LNCaP clone FGC (cell line): ENCODE data around the gene PIP4K2A.
"Not testable (repeated sequence)": the region's sequence is repeated elsewhere in the genome, so short reads cannot be mapped to it uniquely, and the experiment has no call there.

Experiments
- DNase-seq: peaks from one replicate; pipeline ENCODE4 v3.0.0-alpha.2; 2011; ENCODE audit warnings: low read depth
- H3K4me3 ChIP-seq: 2 replicates; pipeline ENCODE4 v1.5.1; 2011; ENCODE audit warnings: mild to moderate bottlenecking, low read depth, low read length, control low read depth
- TF ChIP-seq, protein P1 (sequence below): IDR thresholded peaks from 2 replicates; pipeline ENCODE4 v1.5.1; 2012; ENCODE audit warnings: mild to moderate bottlenecking; ENCODE audit not compliant: control insufficient read depth, insufficient read depth; ENCODE audit errors: extremely low read depth

PIP4K2A gene

DNA sequence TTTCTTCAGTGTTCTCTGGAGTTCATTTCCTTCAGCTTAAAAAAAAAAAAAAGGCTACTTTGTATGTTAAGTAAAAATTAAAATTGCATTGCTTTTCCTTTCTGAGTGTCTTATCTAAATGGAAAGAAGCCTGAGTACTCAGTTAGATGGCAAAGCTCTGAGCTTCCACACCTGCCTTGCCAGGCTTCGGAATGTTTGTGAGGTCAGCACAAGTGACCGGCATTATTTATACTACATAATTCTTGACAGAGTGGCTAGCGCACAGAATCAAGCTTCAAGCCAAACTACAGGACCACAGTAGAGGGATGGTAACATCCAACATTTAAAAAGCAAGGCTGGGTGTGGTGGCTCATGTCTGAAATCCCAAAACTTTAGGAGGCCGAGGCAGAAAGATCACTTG is 17.3 kb downstream of the PIP4K2A start:
- TF ChIP-seq, protein P1, sequence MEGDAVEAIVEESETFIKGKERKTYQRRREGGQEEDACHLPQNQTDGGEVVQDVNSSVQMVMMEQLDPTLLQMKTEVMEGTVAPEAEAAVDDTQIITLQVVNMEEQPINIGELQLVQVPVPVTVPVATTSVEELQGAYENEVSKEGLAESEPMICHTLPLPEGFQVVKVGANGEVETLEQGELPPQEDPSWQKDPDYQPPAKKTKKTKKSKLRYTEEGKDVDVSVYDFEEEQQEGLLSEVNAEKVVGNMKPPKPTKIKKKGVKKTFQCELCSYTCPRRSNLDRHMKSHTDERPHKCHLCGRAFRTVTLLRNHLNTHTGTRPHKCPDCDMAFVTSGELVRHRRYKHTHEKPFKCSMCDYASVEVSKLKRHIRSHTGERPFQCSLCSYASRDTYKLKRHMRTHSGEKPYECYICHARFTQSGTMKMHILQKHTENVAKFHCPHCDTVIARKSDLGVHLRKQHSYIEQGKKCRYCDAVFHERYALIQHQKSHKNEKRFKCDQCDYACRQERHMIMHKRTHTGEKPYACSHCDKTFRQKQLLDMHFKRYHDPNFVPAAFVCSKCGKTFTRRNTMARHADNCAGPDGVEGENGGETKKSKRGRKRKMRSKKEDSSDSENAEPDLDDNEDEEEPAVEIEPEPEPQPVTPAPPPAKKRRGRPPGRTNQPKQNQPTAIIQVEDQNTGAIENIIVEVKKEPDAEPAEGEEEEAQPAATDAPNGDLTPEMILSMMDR, result no peak
- DNase-seq, result no peak
- no peak overlapping the region for H3K4me3 ChIP-seq

DNA sequence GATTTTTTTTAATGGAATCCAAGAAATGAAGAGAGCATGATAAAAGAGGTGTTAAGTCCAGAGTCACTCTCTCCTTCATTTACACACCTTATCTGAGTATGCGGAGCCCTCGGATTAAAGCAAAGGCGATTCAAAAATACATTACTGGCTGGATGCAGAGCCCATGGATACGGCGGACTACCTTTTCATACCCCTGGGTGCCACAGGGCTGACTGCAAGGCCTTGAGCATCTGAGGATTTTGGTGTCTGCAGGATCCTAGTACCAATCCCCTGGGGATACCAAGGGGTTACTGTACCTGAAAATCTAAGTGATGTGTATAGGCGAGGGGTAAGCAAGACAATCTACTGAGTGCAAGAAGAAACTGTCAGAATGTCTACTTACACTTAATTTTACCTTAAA is 20.5 kb downstream of the PIP4K2A start:
- TF ChIP-seq, protein P1, result no peak

DNA sequence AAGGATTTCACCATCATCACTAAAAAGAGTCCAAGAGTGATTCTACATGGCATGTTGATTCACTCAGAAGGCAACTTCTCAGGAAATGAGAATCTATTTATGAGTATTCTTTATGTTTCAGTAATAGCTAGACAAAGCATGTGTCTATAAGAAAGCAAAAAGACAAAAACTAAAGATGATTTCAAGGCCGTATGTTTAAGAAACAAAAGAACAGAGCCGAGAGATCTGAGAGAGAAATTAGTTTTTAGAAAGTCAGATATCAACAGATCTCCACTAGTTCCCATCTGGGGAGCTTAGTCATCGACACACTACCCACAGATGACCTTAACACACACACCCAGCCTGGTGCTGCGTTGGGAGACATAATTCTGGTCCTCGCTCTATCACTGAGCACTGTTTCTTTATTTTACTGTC is 21.0 kb downstream of the PIP4K2A start:
- no peak overlapping the region for H3K4me3 ChIP-seq
- DNase-seq, result no peak
- TF ChIP-seq, protein P1, result no peak

More for the DNA sequence above, 20.5 kb downstream of the PIP4K2A start:
- no peak for DNase-seq
- no peak overlapping the region for H3K4me3 ChIP-seq

DNA sequence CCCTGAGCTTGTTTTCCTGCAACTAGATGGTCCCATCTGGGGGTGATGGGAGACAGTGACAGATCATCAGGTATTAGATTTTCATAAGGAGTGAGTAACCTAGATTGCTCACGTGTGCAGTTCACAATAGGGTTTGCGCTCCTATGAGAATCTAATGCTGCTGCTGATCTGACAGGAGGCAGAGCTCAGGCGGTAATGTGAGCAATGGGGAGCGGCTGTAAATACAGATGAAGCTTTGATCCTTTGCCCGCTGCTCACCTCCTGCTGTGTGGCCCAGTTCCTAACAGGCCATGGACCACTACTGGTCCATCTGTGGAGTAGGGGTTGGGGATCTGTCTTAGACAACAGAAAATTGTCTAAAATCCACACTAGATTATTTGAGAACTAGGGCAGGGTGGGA is 22.3 kb downstream of the PIP4K2A start:
- not testable (repeated sequence) for DNase-seq, H3K4me3 ChIP-seq

DNA sequence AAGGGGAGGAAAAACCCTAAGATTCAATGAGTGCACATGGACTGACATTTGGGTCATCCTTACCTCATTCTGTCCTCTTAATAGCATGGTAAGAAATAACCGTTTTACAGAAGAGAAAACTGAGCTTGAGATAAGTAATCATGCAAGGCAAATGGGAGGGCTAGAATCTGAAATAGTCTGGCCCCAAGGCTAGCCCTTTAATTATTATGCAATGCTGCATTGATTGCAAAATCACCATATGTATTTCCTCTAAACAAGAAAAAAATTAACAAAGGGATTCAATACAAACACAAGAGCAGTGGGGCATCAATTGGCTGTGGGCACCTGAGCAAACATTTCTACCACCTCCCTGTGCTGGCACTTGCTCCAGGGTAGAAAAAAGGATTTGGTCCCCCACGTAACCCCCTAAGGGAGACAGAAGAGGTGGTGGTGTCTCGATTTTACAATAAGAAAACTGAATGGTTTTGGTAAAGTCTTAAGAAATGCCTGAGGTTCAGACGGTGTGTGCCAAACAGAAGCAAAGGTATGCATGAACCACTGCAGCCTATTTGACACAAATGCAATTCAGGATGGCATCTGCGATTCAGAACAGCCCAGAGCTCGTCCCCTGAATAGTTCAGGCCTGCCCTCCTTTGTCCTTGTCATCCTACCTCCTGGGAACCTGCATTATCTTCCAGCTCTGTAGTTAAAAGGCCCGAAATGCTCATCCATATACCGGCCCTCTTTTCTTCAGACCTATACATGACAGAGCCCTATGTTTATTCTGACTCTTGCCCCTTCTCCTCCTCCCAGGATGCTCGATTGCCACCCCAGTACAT is 23.6 kb downstream of the PIP4K2A start:
- DNase-seq, result no peak
- no peak overlapping the region for H3K4me3 ChIP-seq
- TF ChIP-seq, protein P1, result no peak

DNA sequence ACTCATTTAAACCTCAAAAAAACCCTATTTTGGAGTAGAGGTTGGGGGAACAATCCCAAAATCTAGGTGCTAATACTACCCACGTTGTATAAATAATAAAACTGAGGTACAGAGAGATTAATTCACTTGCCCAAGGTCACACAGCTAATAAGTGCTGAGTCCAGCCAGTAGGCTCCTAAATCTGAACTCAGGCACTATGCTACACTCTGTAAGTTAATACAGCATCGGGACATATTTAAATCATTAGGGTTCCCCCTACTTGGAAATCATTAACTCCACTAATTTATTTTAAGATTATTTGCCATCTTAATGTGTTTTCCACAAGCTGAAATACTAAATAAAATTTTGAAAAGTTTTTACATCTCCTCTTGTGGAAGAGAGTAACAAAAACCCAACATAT is 24.2 kb downstream of the PIP4K2A start:
- DNase-seq, result no peak
- TF ChIP-seq, protein P1, result no peak
- no peak overlapping the region for H3K4me3 ChIP-seq

DNA sequence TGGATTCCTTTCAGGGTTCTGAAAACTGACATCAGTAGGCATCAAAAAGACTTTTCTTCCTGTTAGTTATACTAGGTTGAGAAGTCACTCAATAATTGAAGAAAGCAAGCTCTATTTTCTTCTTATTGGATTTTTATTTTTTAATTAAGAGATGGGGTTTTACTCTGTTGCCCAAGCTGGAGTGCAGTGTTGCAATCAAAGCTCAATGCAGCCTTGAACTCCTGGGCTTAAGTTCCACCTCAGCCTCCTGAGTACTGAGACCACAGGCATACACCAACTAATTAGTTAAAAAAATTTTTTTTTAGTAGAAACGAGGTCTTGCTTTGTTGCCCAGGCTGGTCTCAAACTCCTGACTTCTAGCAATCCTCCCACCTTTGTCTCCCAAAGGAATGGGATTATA is 28.0 kb downstream of the PIP4K2A start:
- no peak overlapping the region for H3K4me3 ChIP-seq
- TF ChIP-seq, protein P1, result no peak
- DNase-seq, result no peak
